Thymus (tissue), 11 donors: ENCODE data around the gene KRT26. TPM values are rescaled to one million over a fixed set of nuclear protein-coding genes. Genes with fewer than 3 reads are reported as not detected.
"Not testable (repeated sequence)": the region's sequence is repeated elsewhere in the genome, so short reads cannot be mapped to it uniquely, and the experiment has no call there.

Source experiments
- DNase-seq, 9 donors: peaks; one replicate each; pipeline ENCODE4 v3.0.0-alpha.2; 2013; ENCODE audit warnings: low spot score in 9 of 9, low read depth in 6 of 9, missing footprints in 1 of 9
- H3K27ac ChIP-seq, 2 donors: one replicate each; pipeline ENCODE4 v1.5.1; 2013; ENCODE audit warnings: control low read depth in 1 of 2, low read depth in 1 of 2, low read length in 1 of 2, mild to moderate bottlenecking in 1 of 2, moderate library complexity in 1 of 2
- H3K27me3 ChIP-seq, 2 donors: one replicate each; pipeline ENCODE4 v1.5.1; 2013; ENCODE audit warnings: low read length in 1 of 2; ENCODE audit not compliant: control insufficient read depth in 2 of 2, insufficient read depth in 1 of 2
- H3K36me3 ChIP-seq, 2 donors: one replicate each; pipeline ENCODE4 v1.5.1; 2013; ENCODE audit warnings: low read length in 1 of 2, mild to moderate bottlenecking in 1 of 2, moderate library complexity in 1 of 2; ENCODE audit not compliant: control insufficient read depth in 2 of 2, insufficient read depth in 2 of 2
- H3K4me1 ChIP-seq, 2 donors: one replicate each; pipeline ENCODE4 v1.5.1; 2013; ENCODE audit warnings: low read length in 2 of 2; ENCODE audit not compliant: control insufficient read depth in 2 of 2, insufficient read depth in 2 of 2
- H3K4me3 ChIP-seq, 2 donors: one replicate each; pipeline ENCODE4 v1.5.1; 2013; ENCODE audit warnings: low read length in 2 of 2, control low read depth in 1 of 2, mild to moderate bottlenecking in 1 of 2
- H3K9me3 ChIP-seq, 2 donors: one replicate each; pipeline ENCODE4 v1.5.1; 2013; ENCODE audit warnings: low read length in 1 of 2, mild to moderate bottlenecking in 1 of 2; ENCODE audit not compliant: control insufficient read depth in 2 of 2, insufficient read depth in 1 of 2
- WGBS: extraction: QIAGEN DNeasy Blood & Tissue Kit; methylation state at CpG from one replicate; pipeline ENCODE4 v1.1.7; 2013; 5-methylcytosine and 5-hydroxymethylcytosine counted together
- polyA plus RNA-seq: library from polyadenylated mRNA; stranded (reverse); fragments of 200-250 nt; gene quantifications from one replicate; pipeline ENCODE4 v1.2.3, GENCODE V29; 2013
- total RNA-seq: library from RNA; stranded (reverse); fragments of 120-200 nt; gene quantifications from one replicate; pipeline ENCODE4 v1.2.4, GENCODE V29; 2013
- donor health status: healthy.

KRT26 gene
- total and polyA plus RNA-seq, 2 donors: 0.18 TPM; not detected in 1

DNA sequence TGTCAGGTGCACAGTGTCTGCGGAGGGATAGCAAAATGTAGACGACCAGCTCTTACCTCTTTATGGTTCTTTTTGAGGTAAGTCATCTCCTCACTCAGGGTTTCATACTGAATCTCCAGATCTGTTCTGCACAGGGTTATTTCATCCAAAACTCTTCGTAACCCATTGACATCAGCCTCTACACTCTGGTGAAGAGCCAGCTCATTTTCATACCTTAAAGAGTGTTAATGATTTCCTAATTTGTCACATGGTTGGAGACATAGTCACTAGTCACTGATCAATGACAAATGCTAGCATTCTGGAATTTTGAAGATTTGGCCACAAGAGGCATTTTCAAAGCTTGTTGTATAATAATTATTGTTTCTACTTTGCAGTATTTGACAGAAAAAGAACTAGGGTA, 18.2 kb downstream of the KRT26 start:
- no peak for DNase-seq
- no peak overlapping the region for H3K27ac ChIP-seq
- H3K27me3 ChIP-seq: peaks cover 0 to 5% of the 10 kb centered on the region in 2 donors
- 95% methylated on average over 3 of the region's 3 CpGs for WGBS
- H3K4me3 ChIP-seq: no peak overlapping the region
- H3K36me3 ChIP-seq: no peaks in the 10 kb centered on the region
- no peaks in the 10 kb centered on the region for H3K4me1 ChIP-seq
- H3K9me3 ChIP-seq: no peaks in the 10 kb centered on the region

DNA sequence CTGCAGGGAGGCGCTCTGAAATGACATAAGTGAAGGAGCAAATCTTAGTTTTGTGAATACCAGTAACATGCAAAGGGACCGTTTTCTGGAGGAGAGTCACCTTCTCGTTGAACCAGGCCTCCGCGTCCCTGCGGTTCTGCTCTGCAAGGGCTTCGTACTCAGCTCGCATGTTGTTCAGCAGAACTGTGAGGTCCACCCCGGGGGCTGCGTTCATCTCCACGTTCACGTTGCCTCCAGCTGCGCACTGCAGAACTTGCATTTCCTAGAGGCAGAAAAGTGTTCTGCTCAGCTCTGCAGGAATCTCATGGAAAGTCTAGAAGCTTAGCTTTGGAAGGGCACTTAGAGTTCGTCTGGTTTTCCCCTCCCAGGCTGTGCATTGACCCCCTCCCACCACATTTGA, 20.9 kb downstream of the KRT26 start:
- no peak overlapping the region for H3K27ac ChIP-seq

DNA sequence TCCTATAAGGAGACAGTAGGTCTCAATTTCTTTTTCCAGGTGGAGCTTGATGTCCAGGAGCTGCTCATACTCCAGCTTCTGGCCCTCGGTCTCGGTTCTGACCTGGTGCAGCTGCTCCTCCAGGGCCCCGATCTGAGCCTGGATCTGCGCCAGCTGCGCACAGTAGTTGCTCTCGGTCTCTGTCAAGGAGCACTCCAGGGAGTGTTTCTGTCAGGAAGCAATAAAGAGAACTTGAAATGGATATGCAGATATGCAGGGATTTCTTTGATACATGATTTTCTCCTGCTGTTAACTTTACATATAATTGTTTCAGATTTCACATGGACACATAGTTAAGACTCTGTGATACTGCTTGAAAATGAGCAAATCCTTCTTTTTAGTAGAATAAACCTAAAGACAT, 21.6 kb downstream of the KRT26 start:
- H3K36me3 ChIP-seq: no peaks in the 10 kb centered on the region
- no peak overlapping the region for H3K27ac ChIP-seq
- peaks cover 0 to 10% of the 10 kb centered on the region in 2 donors for H3K27me3 ChIP-seq
- H3K4me3 ChIP-seq: no peak overlapping the region
- no peaks in the 10 kb centered on the region for H3K4me1 ChIP-seq
- no peak for DNase-seq
- WGBS: 92% methylated on average over 6 of the region's 6 CpGs
- H3K9me3 ChIP-seq: no peaks in the 10 kb centered on the region

More for the DNA sequence above, 20.9 kb downstream of the KRT26 start:
- WGBS: 91% methylated on average over 14 of the region's 14 CpGs
- Histone ChIP-seq H3K36me3 (no peaks in the 10 kb centered on the region), H3K27me3 (peaks cover 0 to 8% of the 10 kb centered on the region in 2 donors), H3K9me3 (no peaks in the 10 kb centered on the region), H3K4me1 (no peaks in the 10 kb centered on the region), H3K4me3 (no peak overlapping the region)
- DNase-seq: no peak

DNA sequence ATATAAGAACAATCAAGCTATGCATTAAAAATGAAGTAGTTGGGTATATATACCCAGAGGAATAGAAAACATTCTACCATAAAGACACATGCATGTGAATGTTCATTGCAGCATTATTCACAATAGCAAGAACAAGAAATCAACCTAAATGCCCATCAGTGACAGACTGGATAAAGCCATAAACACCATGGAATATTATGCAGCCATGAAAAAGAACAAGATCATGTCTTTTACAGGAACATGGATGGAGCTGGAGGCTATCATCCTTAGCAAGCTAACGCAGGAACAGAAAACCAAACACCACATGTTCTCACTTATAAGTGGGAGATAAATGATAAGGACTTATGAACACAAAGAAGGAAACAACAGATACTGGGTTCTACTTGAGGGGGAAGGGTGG, 23.3 kb downstream of the KRT26 start:
- H3K36me3 ChIP-seq, H3K27me3 ChIP-seq, DNase-seq, H3K27ac ChIP-seq, H3K4me1 ChIP-seq, H3K4me3 ChIP-seq, H3K9me3 ChIP-seq: not testable (repeated sequence)
- 88% methylated on average over 1 of the region's 1 CpG for WGBS

DNA sequence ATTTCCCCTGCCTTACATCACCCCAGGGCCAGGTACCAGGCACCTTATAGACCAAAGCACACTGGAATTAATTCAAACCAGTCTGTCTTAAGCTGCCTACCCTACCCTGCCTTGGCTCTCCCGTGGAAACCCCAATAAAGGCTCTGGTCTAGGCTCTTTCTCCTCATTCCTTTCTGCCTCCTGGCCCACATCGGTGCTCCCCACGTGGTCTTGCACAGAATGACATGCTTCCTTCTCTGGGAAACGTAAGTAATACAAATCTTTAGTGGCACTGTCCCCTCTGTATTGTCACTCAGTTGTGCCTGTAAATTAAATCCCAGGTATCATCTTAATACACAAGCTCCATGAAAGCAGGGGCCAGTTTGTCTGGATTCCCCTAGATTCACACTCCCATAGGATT, 33.4 kb downstream of the KRT26 start:
- WGBS: 60% methylated on average over 4 of the region's 4 CpGs
- peaks cover 2 to 12% of the 10 kb centered on the region in 2 donors for H3K27me3 ChIP-seq

DNA sequence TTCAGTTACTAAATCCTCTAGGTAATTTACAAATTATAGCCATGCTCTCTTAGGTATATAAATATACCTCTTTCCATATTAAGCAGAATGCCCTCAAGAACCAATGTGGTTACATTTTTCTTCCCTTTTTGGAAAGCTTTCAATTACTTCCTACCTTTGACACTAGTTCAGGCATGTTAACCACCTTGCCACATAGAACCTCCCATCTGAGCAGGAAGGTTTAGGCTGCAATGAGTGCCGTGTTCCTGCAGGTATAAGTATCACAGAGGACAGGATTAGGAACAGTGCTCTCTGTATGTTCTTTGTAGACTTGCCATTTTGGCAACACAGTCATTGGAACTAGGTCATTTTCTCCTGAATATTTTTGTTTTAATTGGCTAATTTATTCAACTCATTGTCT, 37.0 kb downstream of the KRT26 start:
- no peak overlapping the region for H3K27ac ChIP-seq
- H3K9me3 ChIP-seq: no peaks in the 10 kb centered on the region
- 78% methylated on average over 1 of the region's 1 CpG for WGBS
- H3K36me3 ChIP-seq: no peaks in the 10 kb centered on the region
- no peak overlapping the region for H3K4me3 ChIP-seq
- peaks cover 0 to 6% of the 10 kb centered on the region in 2 donors for H3K27me3 ChIP-seq
- H3K4me1 ChIP-seq: no peaks in the 10 kb centered on the region
- DNase-seq: no peak

More for the DNA sequence above, 33.4 kb downstream of the KRT26 start:
- Histone ChIP-seq H3K36me3 (no peaks in the 10 kb centered on the region), H3K9me3 (no peaks in the 10 kb centered on the region), H3K4me1 (no peaks in the 10 kb centered on the region), H3K4me3 (no peak overlapping the region), H3K27ac (no peak overlapping the region)
- DNase-seq: no peak

DNA sequence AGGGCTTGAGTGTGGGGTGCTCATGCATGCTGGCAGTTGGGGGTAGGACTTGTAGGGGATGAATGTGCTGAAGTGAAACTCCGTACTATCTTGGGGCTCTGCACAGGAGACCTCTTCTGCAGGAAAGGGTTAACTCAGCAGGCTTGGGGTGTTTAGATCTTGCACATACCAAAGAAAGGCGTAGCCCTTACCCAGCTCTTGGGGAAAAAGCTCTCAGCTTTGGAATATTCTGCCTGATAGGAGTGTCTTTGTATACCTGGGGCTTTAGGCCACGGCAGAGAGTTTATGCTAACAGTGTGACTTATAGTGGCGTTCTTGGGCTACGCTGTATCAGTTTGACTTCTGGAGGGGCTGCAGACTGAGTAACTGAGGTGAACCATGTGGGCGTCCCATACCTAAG, 38.0 kb downstream of the KRT26 start:
- 95% methylated on average over 6 of the region's 6 CpGs for WGBS

DNA sequence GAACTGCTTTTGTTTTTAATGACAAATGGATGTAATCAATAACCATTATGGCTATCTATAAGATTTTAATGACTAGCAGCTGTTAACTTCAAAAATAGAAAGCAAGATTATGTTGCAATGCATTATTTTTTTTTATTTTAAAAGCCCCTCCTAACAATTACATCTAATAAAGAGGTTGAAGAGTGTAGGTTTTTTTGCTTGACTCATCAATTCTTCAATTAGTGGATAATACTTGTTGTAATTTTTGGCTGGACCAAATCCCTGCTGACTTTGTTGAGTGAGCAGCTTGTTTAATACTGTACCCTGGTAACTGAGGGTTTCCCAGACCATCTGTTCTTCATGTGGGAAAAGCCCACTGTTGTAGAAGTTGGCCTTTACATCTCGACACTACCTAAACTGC, 41.0 kb downstream of the KRT26 start:
- Histone ChIP-seq H3K4me1 (no peaks in the 10 kb centered on the region), H3K4me3 (no peak overlapping the region), H3K9me3 (no peaks in the 10 kb centered on the region), H3K36me3 (no peaks in the 10 kb centered on the region), H3K27ac (no peak overlapping the region), H3K27me3 (no peaks in the 10 kb centered on the region)
- DNase-seq: no peak
- 83% methylated on average over 1 of the region's 1 CpG for WGBS

More for the DNA sequence above, 38.0 kb downstream of the KRT26 start:
- Histone ChIP-seq H3K4me3 (no peak overlapping the region), H3K4me1 (no peaks in the 10 kb centered on the region), H3K27me3 (peaks cover 0 to 6% of the 10 kb centered on the region in 2 donors), H3K36me3 (no peaks in the 10 kb centered on the region), H3K27ac (no peak overlapping the region), H3K9me3 (no peaks in the 10 kb centered on the region)
- DNase-seq: no peak

DNA sequence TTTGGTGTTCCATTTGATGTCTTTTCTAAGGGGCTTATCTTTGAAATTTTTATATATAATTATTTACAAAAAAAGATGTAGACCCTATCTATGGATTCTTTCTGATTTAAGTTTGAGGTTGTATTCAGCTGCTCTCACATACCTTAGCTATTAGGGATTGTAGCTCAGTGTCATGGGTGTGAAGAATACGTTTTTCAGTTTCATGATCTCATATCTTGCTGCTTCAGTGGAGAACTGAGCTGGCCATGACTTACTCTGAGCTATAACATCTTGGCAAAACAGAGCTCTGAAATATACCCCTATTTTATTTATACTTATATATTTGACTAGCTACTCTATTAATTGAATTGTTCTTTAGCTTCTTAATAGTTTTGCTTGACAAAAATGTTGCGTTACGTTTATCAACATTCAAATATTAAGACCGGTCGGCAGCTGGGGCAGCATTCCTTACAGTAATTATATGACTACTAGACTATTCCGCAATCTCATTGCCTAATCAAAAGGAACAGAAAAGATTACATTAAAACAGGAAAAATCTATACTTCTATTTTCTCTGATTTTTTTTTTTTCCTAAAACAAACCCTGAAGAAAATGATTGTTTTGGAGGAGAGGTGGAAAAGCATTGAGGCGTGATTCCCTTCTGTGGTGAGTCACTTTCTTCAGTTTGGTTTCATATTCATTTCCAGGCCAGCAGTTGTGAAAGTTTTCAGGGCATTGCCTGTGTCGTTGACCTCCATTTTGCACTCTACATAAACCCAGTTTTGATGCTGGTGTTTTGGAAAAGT, 44.4 kb downstream of the KRT26 start:
- Histone ChIP-seq H3K4me3 (no peak overlapping the region), H3K9me3 (no peaks in the 10 kb centered on the region), H3K27ac (no peak overlapping the region), H3K27me3 (peaks cover 0 to 3% of the 10 kb centered on the region in 2 donors), H3K36me3 (no peaks in the 10 kb centered on the region), H3K4me1 (no peaks in the 10 kb centered on the region)
- DNase-seq: no peak
- WGBS: 86% methylated on average over 8 of the region's 8 CpGs
